ENCODE data around the gene HTRA1.

DNA sequence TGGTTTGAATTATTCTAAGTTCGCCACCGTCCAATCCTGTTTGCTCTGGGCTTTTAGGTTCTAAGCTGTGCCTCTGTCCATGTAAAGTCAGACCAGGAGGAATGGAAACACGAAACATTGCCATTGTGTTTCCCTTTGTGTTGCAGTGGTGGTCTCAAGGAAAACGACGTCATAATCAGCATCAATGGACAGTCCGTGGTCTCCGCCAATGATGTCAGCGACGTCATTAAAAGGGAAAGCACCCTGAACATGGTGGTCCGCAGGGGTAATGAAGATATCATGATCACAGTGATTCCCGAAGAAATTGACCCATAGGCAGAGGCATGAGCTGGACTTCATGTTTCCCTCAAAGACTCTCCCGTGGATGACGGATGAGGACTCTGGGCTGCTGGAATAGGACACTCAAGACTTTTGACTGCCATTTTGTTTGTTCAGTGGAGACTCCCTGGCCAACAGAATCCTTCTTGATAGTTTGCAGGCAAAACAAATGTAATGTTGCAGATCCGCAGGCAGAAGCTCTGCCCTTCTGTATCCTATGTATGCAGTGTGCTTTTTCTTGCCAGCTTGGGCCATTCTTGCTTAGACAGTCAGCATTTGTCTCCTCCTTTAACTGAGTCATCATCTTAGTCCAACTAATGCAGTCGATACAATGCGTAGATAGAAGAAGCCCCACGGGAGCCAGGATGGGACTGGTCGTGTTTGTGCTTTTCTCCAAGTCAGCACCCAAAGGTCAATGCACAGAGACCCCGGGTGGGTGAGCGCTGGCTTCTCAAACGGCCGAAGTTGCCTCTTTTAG is 52.9 kb downstream of the HTRA1 start:
- TF ChIP-seq, protein P1, sequence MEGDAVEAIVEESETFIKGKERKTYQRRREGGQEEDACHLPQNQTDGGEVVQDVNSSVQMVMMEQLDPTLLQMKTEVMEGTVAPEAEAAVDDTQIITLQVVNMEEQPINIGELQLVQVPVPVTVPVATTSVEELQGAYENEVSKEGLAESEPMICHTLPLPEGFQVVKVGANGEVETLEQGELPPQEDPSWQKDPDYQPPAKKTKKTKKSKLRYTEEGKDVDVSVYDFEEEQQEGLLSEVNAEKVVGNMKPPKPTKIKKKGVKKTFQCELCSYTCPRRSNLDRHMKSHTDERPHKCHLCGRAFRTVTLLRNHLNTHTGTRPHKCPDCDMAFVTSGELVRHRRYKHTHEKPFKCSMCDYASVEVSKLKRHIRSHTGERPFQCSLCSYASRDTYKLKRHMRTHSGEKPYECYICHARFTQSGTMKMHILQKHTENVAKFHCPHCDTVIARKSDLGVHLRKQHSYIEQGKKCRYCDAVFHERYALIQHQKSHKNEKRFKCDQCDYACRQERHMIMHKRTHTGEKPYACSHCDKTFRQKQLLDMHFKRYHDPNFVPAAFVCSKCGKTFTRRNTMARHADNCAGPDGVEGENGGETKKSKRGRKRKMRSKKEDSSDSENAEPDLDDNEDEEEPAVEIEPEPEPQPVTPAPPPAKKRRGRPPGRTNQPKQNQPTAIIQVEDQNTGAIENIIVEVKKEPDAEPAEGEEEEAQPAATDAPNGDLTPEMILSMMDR (IDR thresholded peaks at IDR 0.05), result no peak
- no peak for TF ChIP-seq EP300 (IDR thresholded peaks at IDR 0.05)
- no peak for TF ChIP-seq POLR2A (IDR thresholded peaks at IDR 0.05)
- no peak for TF ChIP-seq POLR2AphosphoS5 (IDR thresholded peaks at IDR 0.05)
